SW480 (cell line): ENCODE data around the gene TRNP1.
A peak's percentile ranks its signal among the peaks of the same experiment; 100 is the strongest.

Source experiments
- DNase-seq: peaks from one replicate; pipeline ENCODE4 v3.0.0-alpha.2; 2016; ENCODE audit warnings: low spot score

TRNP1 gene

GRCh38 chr1:27027575-27028250, 34.2 kb downstream of the TRNP1 start:
- DNase-seq: no peak

GRCh38 chr1:27029517-27029916, 36.0 kb downstream of the TRNP1 start:
- DNase-seq: no peak

GRCh38 chr1:27031235-27032118, 38.0 kb downstream of the TRNP1 start:
- DNase-seq: peak; percentile 74

GRCh38 chr1:27032119-27032461, 38.6 kb downstream of the TRNP1 start:
- no peak for DNase-seq

GRCh38 chr1:27033043-27033746, 39.7 kb downstream of the TRNP1 start:
- DNase-seq: no peak

- DNase-seq: no peak
Measured at GRCh38 chr1:27035344-27035743, 41.9 kb downstream of the TRNP1 start.

- no peak for DNase-seq
Measured at GRCh38 chr1:27036718-27037117, 43.2 kb downstream of the TRNP1 start.

- no peak for DNase-seq
Measured at GRCh38 chr1:27037518-27037917, 44.0 kb downstream of the TRNP1 start.

- DNase-seq: no peak
Measured at GRCh38 chr1:27038020-27038419, 44.5 kb downstream of the TRNP1 start.

GRCh38 chr1:27042670-27043069, 49.2 kb downstream of the TRNP1 start:
- DNase-seq: no peak

- DNase-seq: peak; percentile 69
Measured at GRCh38 chr1:27044613-27045151, 51.2 kb downstream of the TRNP1 start.

GRCh38 chr1:27045973-27046558, 52.6 kb downstream of the TRNP1 start:
- peak; percentile 41 for DNase-seq

- DNase-seq: no peak
Measured at GRCh38 chr1:27047914-27048313, 54.4 kb downstream of the TRNP1 start.

GRCh38 chr1:27049100-27049499, 55.6 kb downstream of the TRNP1 start:
- DNase-seq: no peak

- no peak for DNase-seq
Measured at GRCh38 chr1:27049607-27050006, 56.1 kb downstream of the TRNP1 start.
